HG02938 (cell line): ENCODE data around the gene RNF212.

Experiments
- ATAC-seq: cut with Tn5 transposase; IDR thresholded peaks from one replicate; pipeline ENCODE4 v1.9.1; 2021; ENCODE audit warnings: mild to moderate bottlenecking, moderate library complexity; ENCODE audit not compliant: unreplicated experiment

RNF212 gene

DNA sequence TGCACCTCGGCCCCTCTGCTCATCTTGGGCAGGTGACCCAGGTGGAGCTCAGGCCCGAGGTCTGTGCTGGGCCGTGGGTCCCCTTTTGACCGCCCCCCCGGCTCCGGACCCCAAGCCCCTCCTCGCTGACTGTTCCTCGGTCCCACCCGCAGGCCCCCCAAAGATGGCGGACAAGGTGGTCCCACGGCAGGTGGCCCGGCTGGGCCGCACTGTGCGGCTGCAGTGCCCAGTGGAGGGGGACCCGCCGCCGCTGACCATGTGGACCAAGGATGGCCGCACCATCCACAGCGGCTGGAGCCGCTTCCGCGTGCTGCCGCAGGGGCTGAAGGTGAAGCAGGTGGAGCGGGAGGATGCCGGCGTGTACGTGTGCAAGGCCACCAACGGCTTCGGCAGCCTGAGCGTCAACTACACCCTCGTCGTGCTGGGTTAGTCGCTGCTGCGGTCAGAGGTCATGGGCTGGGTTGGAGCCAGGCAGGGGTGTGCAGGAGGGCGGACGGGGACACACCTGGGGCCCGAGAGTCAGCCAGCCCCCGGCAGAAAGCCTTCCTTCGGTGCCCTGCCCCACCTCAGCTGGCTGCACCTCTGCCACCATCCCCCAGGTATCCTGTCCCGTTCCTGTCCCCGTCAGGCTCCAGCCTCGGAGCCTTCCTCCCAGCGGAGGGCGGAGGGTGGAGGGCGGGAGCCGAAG lies 91.2 kb downstream of the RNF212 start:
- no peak for ATAC-seq
